Activated CD4-positive, alpha-beta T cell treated with anti-CD3 and anti-CD28 coated beads, Interleukin-2, amount 10 ng/mL, durations not matched to agents 24 days and 14 days (primary cell): ENCODE results near the gene ZNF786. TPM values are rescaled to one million over a fixed set of nuclear protein-coding genes. Genes with fewer than 3 reads are reported as not detected.
A peak's percentile ranks its signal among the peaks of the same experiment; 100 is the strongest.
"Not testable (repeated sequence)": the region's sequence is repeated elsewhere in the genome, so short reads cannot be mapped to it uniquely, and the experiment has no call there.

ENCODE experiments used
- DNase-seq: peaks from one replicate; pipeline ENCODE4 v3.0.0; 2022
- H3K27ac Mint-ChIP-seq: one replicate; pipeline ENCODE4 v1.8.0; 2022; ENCODE audit warnings: mild to moderate bottlenecking, mixed read lengths
- H3K27me3 Mint-ChIP-seq: one replicate; pipeline ENCODE4 v1.8.0; 2022; ENCODE audit warnings: mixed read lengths
- H3K36me3 Mint-ChIP-seq: one replicate; pipeline ENCODE4 v1.8.0; 2022; ENCODE audit warnings: low read depth, mild to moderate bottlenecking, mixed read lengths
- H3K4me1 Mint-ChIP-seq: one replicate; pipeline ENCODE4 v1.8.0; 2021; ENCODE audit warnings: mixed read lengths
- H3K4me3 Mint-ChIP-seq: one replicate; pipeline ENCODE4 v1.8.0; 2022; ENCODE audit warnings: mild to moderate bottlenecking, moderate library complexity, mixed read lengths
- H3K9me3 Mint-ChIP-seq: one replicate; pipeline ENCODE4 v1.8.0; 2021; ENCODE audit warnings: mixed read lengths
- intact Hi-C: fragments of 100-400 bp; cut with micrococcal nuclease; formaldehyde crosslinking; loops from one replicate; pipeline ENCODE4 v1.15.1; 2023
- total RNA-seq: library from RNA; stranded (reverse); gene quantifications from 2 replicates; pipeline ENCODE4 v1.2.3, GENCODE V29; 2022

ZNF786 gene
- total RNA-seq, 1 donor from 2014 or later = 10.2 TPM

DNA sequence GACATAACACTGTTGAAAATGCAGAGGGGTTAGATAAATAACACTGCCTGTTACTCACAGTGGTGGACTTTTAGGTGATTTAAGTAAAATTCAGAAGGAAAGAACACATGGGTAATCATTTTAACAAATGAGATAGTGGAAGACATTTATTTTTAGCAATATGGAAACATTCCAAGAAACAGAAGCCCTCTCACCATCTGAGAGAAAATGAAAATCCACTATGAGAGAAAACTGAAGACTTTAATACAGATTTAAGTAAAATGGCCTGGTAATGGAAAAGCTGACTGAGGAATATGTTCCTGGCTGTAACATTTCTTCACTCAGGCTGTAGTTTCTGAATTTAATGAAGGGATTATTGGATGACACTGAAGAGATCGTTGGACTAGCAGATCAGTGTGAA is 12.1 kb upstream of the ZNF786 start:
- intact Hi-C loops = no loop called here
- no peaks in the 10 kb centered on the region for H3K27me3 Mint-ChIP-seq

DNA sequence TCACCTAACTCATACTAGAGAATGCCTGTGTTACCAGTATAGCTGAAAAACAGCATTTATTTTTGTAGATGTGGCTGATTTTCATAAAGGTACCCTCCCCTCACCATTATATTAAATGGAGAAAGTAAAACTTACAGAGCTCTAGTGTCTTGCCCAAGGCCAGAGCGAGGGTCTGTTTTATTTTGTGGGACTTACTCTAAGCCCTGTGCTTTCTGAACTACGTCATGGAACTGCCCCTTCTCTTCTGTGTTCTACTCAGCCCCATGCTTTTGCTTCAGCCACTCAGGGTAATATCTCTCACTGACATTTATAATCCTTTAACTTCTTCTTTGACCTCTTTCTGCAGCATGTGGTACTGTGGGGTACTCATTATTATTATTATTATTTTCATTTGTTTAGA is 10.3 kb upstream of the ZNF786 start:
- Mint-ChIP-seq H3K36me3 (no peaks in the 10 kb centered on the region), H3K27ac (no peak overlapping the region), H3K9me3 (no peaks in the 10 kb centered on the region), H3K27me3 (no peaks in the 10 kb centered on the region), H3K4me1 (no peaks in the 10 kb centered on the region), H3K4me3 (no peak overlapping the region)
- DNase-seq = no peak
- intact Hi-C loops = no loop called here

More for the DNA sequence above, 12.1 kb upstream of the ZNF786 start:
- Mint-ChIP-seq H3K36me3 (no peaks in the 10 kb centered on the region), H3K4me3 (no peak overlapping the region), H3K4me1 (no peaks in the 10 kb centered on the region), H3K27ac (no peak overlapping the region), H3K9me3 (no peaks in the 10 kb centered on the region)
- no peak for DNase-seq

DNA sequence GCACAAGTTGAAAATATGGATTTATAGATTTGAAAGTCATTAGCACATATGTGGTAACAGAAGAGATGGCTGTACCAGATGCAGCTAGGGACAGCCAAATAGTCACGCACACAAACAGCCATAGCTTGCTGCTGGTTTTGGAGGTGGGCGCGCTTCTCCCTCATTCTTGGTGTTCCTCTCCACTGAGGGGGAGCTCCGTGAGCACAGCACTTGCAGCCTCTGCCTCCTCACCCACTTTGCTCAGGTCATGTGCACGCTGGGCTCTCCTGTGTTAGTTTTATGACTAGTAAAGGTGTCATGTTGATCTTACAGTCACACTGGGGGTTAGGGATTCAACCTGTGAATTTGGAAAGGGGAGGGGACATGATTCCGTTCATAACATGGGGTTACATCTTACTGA is 8.5 kb upstream of the ZNF786 start:
- intact Hi-C loops = no loop called here
- DNase-seq = no peak
- no peak overlapping the region for H3K4me3 Mint-ChIP-seq
- no peak overlapping the region for H3K27ac Mint-ChIP-seq
- no peaks in the 10 kb centered on the region for H3K36me3 Mint-ChIP-seq
- H3K4me1 Mint-ChIP-seq = no peaks in the 10 kb centered on the region
- no peaks in the 10 kb centered on the region for H3K27me3 Mint-ChIP-seq
- H3K9me3 Mint-ChIP-seq = no peaks in the 10 kb centered on the region

DNA sequence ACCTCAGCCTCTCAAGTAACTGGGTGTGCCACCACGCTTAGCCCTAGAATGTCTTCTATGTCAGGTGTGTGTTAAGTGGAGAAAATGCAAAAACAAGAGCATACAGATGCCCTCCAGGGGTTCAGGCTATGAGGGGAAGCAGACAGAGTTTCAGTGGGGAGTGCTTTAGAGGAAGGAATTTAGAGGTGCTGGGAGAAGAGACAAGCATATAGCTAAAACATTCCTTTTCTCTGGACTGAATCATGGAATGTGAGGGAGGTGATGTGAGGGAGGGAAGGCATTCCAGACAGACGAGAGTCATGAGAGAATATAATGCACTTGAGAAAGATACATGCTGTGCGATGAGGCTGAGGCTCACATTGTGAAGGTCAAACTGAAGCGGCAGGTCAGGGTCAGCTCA is 6.6 kb upstream of the ZNF786 start:
- intact Hi-C loops = no loop called here
- Mint-ChIP-seq H3K27me3 (no peaks in the 10 kb centered on the region), H3K9me3 (no peaks in the 10 kb centered on the region), H3K27ac (no peak overlapping the region), H3K36me3 (no peaks in the 10 kb centered on the region), H3K4me3 (no peak overlapping the region), H3K4me1 (no peaks in the 10 kb centered on the region)
- no peak for DNase-seq

DNA sequence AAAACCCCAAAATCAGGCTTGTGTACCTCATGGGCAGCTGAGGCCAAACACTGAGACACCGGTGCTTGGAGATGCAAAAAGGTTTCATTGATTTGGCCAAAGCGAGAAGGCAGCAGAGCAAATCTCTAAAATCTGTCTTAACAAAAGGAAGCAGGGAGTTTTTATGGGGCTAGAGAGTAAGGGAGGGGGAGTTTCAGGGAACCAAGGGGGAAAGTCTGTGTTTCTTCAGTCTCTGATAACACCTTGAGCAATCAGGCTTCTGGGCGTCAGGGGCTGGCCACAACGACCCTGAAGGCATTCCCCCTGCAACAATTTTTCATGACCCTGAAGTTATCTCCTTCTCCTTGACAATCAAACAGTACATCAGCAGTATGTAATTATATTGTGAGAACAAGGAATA is 2.7 kb upstream of the ZNF786 start:
- intact Hi-C loops = no loop called here

DNA sequence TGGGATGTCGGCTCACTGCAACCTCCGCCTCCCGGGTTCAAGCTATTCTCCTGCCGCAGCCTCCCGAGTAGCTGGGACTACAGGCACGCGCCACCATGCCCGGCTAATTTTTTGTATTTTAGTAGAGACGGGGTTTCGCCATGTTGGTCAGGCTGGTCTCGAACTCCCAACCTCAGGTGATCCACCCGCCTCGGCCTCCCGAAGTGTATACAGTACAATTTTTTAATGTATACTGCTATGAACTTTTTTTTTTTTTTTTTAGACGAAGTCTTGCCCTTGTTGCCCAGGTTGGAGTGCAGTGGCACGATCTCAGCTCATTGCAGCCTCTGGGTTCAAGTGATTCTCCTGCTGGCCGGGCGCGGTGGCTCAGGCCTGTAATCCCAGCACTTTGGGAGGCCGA is 1.7 kb upstream of the ZNF786 start:
- DNase-seq, H3K9me3 Mint-ChIP-seq, H3K27me3 Mint-ChIP-seq, intact Hi-C loops: not testable (repeated sequence)
- H3K4me1 Mint-ChIP-seq = peaks cover 15% of the 10 kb centered on the region
- H3K4me3 Mint-ChIP-seq = peak overlapping the region; percentile 98
- peaks cover 12% of the 10 kb centered on the region for H3K36me3 Mint-ChIP-seq
- H3K27ac Mint-ChIP-seq = peak overlapping the region; percentile 37

More for the DNA sequence above, 2.7 kb upstream of the ZNF786 start:
- no peak for DNase-seq
- H3K4me3 Mint-ChIP-seq = no peak overlapping the region
- peak overlapping the region; percentile 22 for H3K27ac Mint-ChIP-seq
- peaks cover 8% of the 10 kb centered on the region for H3K36me3 Mint-ChIP-seq
- H3K27me3 Mint-ChIP-seq = no peaks in the 10 kb centered on the region
- no peaks in the 10 kb centered on the region for H3K9me3 Mint-ChIP-seq
- peaks cover 11% of the 10 kb centered on the region for H3K4me1 Mint-ChIP-seq

DNA sequence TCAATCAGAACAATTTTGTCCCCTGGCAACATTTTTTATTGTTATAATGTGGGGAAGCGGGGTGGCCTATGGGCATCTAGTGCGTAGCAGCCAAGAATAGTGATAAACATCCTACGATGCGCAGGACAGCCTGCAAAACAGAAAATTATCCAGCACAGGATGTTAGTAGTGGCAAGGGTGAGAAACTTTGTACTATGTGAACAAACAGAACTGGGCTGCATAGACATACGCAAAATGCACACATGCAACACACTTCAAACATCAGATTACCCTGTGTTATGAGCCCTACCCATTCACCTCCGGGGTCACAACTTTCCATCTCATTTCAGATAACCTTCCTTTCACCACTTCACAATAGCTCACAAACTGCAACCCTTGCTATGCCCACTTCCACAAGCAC is 3.1 kb downstream of the ZNF786 start:
- intact Hi-C loops = no loop called here
- Mint-ChIP-seq H3K4me3 (no peak overlapping the region), H3K4me1 (peaks cover 15% of the 10 kb centered on the region), H3K36me3 (peaks cover 39% of the 10 kb centered on the region), H3K27me3 (no peaks in the 10 kb centered on the region), H3K27ac (no peak overlapping the region), H3K9me3 (peaks cover 12% of the 10 kb centered on the region)
- DNase-seq = no peak

DNA sequence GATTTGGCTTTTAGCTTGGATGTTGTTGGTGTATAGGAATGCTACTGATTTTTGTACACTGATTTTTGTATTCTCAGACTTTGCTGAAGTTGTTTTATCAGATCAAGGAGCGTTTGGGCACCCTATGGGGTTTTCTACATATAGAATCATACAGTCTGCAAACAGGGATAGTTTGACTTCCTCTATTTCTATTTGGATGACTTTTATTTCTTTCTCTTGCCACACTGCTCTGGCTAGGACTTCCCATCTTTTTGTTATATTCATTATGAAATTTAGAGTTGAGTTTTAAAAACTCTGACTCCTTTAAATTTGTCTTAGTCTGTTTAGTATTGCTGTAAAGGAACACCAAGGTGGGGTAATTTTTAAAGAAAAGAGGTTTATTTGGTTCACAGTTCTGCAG is 4.7 kb downstream of the ZNF786 start:
- peaks cover 12% of the 10 kb centered on the region for H3K9me3 Mint-ChIP-seq
- intact Hi-C loops = no loop called here
- H3K4me3 Mint-ChIP-seq = no peak overlapping the region
- peaks cover 41% of the 10 kb centered on the region for H3K36me3 Mint-ChIP-seq
- peaks cover 11% of the 10 kb centered on the region for H3K4me1 Mint-ChIP-seq
- H3K27ac Mint-ChIP-seq = no peak overlapping the region
- no peaks in the 10 kb centered on the region for H3K27me3 Mint-ChIP-seq
- no peak for DNase-seq

DNA sequence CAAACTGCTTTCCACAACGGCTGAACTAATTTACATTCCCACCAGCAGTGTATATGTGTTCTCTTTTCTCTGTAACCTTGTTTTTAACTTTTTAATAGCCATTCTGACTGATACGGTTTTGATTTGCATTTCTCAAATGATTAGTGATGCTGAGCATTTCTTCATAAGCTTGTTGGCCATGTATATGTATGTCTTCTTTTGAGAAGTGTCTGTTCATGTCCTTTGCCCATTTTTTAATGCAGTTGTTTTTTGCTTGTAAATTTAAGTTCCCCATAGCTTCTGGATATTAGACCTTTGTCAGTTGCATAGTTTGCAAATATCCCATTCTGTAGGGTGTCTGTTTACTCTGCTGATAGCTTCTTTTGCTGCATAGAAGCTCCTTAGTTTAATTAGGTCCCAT is 6.1 kb downstream of the ZNF786 start:
- H3K4me1 Mint-ChIP-seq = peaks cover 6% of the 10 kb centered on the region
- peaks cover 12% of the 10 kb centered on the region for H3K9me3 Mint-ChIP-seq

DNA sequence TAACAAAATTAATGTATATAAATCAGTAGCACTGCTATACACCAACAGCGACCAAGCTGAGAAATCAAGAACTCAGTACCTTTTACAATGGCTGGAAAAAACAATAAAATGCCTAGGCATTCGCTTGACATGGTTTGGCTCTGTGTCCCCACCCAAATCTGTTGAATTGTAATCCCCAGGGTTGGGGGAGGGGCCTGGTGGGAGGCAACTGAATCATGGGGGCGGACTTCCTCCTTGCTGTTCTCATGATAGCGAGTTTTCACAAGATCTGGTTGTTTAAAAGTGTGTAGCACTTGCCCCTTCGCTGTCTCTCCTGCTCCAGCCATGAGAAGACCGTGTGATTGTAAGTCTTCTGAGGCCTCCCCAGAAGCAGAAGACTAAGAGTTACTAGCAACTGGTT is 8.6 kb downstream of the ZNF786 start:
- no peak for DNase-seq
- Mint-ChIP-seq H3K27ac (no peak overlapping the region), H3K27me3 (no peaks in the 10 kb centered on the region), H3K36me3 (peaks cover 32% of the 10 kb centered on the region), H3K4me1 (no peaks in the 10 kb centered on the region), H3K9me3 (peaks cover 12% of the 10 kb centered on the region), H3K4me3 (no peak overlapping the region)
- intact Hi-C loops = no loop called here

More for the DNA sequence above, 6.1 kb downstream of the ZNF786 start:
- intact Hi-C loops = no loop called here
- Mint-ChIP-seq H3K27ac (no peak overlapping the region), H3K36me3 (peaks cover 36% of the 10 kb centered on the region), H3K4me3 (no peak overlapping the region), H3K27me3 (no peaks in the 10 kb centered on the region)
- no peak for DNase-seq

DNA sequence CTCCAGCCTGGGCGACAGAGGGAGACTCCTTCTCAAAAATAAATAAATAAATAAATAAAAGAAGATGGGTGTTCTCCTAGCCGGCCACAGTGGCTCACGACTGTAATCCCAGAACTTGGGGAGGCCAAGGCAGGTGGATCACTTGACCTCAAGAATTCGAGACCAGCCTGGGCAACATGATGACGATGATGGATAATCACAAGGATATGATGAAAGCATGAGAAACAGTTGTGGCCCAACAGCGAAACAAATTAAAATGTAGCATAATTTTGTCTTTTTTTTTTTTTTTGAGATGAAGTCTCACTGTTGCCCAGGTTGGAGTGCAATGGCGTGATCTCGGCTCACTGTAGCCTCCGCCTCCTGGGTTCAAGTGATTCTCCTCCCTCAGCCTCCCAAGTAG is 12.9 kb downstream of the ZNF786 start:
- Mint-ChIP-seq H3K27ac (no peak overlapping the region), H3K4me3 (no peak overlapping the region), H3K36me3 (peaks cover 19% of the 10 kb centered on the region), H3K4me1 (peaks cover 3% of the 10 kb centered on the region), H3K9me3 (no peaks in the 10 kb centered on the region), H3K27me3 (no peaks in the 10 kb centered on the region)
- intact Hi-C loops = no loop called here
- no peak for DNase-seq

DNA sequence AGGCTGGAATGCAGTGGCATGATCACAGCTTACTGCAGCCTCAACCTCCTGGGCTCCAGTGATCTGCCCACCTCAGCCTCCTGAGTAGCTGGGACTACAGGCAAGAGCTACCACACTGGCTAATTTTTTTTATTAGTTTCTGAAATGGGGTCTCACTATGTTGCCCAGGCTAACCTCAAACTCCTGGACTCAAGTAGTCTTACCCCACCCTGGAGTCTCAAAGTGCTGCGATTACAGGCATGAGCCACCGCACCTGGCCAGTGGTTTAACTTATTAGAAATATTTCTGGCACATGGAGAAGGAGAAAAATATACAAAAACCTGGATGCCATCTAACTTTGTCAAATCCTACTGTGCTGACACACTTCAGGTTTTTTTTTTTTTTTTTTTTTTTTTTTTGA is 15.2 kb downstream of the ZNF786 start:
- Mint-ChIP-seq H3K27ac (no peak overlapping the region), H3K36me3 (peaks cover 26% of the 10 kb centered on the region), H3K27me3 (no peaks in the 10 kb centered on the region), H3K9me3 (no peaks in the 10 kb centered on the region), H3K4me3 (no peak overlapping the region), H3K4me1 (peaks cover 3% of the 10 kb centered on the region)
- intact Hi-C loops = no loop called here
- no peak for DNase-seq

DNA sequence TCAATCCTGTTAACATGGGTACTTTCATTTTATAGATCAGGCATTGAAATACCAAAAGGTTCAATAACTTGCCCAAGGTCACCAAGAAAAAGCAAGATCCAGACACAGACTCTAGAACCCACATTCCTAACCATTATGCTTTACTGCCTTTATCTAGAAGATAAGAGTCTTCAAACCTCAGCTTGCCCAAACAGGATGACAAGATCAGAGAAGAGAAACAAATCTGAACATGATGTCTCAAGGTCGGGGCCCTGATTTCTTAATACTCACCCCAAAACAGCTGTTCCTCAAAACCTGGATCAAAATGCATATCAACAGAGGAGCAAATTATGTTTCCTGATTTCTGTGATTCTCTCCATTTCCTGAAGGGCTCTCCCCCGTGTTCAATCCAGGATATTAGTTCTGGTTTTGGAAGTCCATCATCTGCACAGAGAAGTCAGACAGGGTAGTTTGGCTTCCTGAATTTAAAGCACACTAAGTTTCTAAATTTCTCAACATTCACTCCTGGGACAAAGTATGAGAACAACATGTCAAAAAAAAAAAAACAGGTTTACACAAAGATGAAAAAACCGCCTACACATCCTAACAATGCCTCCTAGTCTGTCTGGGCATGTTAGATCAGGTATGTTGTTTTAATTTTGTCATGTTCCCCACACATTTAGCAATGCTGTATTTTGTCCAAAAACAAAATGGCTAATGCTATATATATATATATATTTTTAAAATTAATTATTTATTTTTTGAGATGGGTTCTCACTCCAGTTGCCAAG is 16.2 kb downstream of the ZNF786 start:
- Mint-ChIP-seq H3K9me3 (no peaks in the 10 kb centered on the region), H3K36me3 (peaks cover 29% of the 10 kb centered on the region), H3K4me1 (peaks cover 3% of the 10 kb centered on the region), H3K27me3 (no peaks in the 10 kb centered on the region), H3K27ac (no peak overlapping the region), H3K4me3 (no peak overlapping the region)
- DNase-seq = no peak
- intact Hi-C loops = no loop called here

DNA sequence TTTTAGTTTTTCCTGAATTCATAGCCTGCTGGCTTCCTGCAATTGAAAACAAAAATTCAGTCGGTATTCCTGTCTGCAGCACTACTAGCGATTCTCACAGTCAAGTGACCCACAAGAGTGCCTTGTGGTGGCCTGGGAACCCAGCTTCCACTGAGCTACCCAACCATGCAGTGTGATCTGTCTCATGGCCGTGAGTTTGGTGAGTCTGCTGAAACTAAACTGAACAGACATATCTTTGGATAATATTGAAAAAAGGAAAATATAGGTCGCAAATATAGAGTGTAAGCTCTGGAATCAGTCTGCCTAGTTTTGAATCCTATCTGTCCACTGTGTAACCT is 18.1 kb downstream of the ZNF786 start:
- no peak overlapping the region for H3K4me3 Mint-ChIP-seq
- H3K36me3 Mint-ChIP-seq = peaks cover 34% of the 10 kb centered on the region
- no peaks in the 10 kb centered on the region for H3K27me3 Mint-ChIP-seq
- intact Hi-C loops = no loop called here
- H3K4me1 Mint-ChIP-seq = peaks cover 3% of the 10 kb centered on the region
- no peaks in the 10 kb centered on the region for H3K9me3 Mint-ChIP-seq
- DNase-seq = no peak
- no peak overlapping the region for H3K27ac Mint-ChIP-seq
